Cardiac muscle cell (in vitro differentiated cells and primary cell): ENCODE measurements around the gene NUMB. TPM values are rescaled to one million over a fixed set of nuclear protein-coding genes. Genes with fewer than 3 reads are reported as not detected.

Experiments
- DNase-seq, 2 donors: peaks; one replicate each; pipeline versions ENCODE4 v3.0.0 to v3.0.0-alpha.2; 2010 to 2017; ENCODE audit warnings: low read depth in 1 of 2, low spot score in 1 of 2
- H3K27ac ChIP-seq: fragments of 200-600 bp; sonication (generic); 2 replicates; pipeline ENCODE4 v1.5.1; 2016
- H3K27me3 ChIP-seq: fragments of 200-600 bp; sonication (generic); 2 replicates; pipeline ENCODE4 v1.6.0; 2016; ENCODE audit warnings: control low read depth
- H3K36me3 ChIP-seq: fragments of 200-600 bp; sonication (generic); 2 replicates; pipeline ENCODE4 v1.5.1; 2016; ENCODE audit warnings: control low read depth
- H3K4me1 ChIP-seq: fragments of 200-600 bp; sonication (generic); 2 replicates; pipeline ENCODE4 v1.8.1; 2017; ENCODE audit warnings: low read depth, mild to moderate bottlenecking, mixed run types
- H3K4me3 ChIP-seq: fragments of 200-600 bp; sonication (generic); 2 replicates; pipeline ENCODE4 v1.5.1; 2016; ENCODE audit warnings: mild to moderate bottlenecking
- H3K9me3 ChIP-seq: fragments of 200-600 bp; sonication (generic); 2 replicates; pipeline ENCODE4 v1.5.1; 2017; ENCODE audit warnings: low read depth, mild to moderate bottlenecking, control low read depth
- polyA plus RNA-seq: library from polyadenylated mRNA; unstranded; fragments of >200 nt; fragmentation: Nextera tagmentation; extraction: Ambion mirVana; gene quantifications from 2 replicates; pipeline ENCODE4 v1.2.1, GENCODE V29; 2016
- total RNA-seq: library from RNA; depleted of rRNA; stranded (reverse); fragments of >200 nt; gene quantifications from 2 replicates; pipeline ENCODE4 v1.2.3, GENCODE V29; 2016
- TF ChIP-seq, protein P1 (sequence below): IDR thresholded peaks from 2 replicates; pipeline ENCODE4 v1.5.1; 2012; ENCODE audit warnings: low read depth, mild to moderate bottlenecking, low read length

Gene NUMB
- total and polyA plus RNA-seq, 2 experiments from 2014 or later, result 35.6 to 68.5 TPM

DNA sequence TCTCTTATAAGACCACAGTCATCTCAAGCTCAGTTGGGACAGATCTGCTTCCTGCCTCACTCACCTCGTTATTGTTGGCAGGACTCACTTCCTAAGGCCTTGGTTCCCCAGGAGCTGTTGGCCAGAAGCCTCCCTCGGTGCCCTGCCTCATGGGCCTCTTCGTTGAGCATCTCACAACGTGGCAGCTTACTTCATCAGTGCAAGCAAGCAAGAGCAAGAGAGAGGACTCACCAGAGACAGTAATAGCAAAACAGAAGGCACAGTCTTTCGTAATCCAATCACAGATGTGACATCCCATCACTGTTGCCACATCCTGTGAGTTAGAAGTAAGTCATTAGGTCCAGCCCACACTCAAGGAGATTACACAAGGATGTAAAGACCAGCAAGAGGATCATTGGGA is 5.1 kb upstream of the NUMB start:
- no peak overlapping the region for H3K27ac ChIP-seq
- H3K36me3 ChIP-seq, result no peaks in the 10 kb centered on the region
- TF ChIP-seq, protein P1, sequence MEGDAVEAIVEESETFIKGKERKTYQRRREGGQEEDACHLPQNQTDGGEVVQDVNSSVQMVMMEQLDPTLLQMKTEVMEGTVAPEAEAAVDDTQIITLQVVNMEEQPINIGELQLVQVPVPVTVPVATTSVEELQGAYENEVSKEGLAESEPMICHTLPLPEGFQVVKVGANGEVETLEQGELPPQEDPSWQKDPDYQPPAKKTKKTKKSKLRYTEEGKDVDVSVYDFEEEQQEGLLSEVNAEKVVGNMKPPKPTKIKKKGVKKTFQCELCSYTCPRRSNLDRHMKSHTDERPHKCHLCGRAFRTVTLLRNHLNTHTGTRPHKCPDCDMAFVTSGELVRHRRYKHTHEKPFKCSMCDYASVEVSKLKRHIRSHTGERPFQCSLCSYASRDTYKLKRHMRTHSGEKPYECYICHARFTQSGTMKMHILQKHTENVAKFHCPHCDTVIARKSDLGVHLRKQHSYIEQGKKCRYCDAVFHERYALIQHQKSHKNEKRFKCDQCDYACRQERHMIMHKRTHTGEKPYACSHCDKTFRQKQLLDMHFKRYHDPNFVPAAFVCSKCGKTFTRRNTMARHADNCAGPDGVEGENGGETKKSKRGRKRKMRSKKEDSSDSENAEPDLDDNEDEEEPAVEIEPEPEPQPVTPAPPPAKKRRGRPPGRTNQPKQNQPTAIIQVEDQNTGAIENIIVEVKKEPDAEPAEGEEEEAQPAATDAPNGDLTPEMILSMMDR, result no peak
- peaks cover 46% of the 10 kb centered on the region for H3K4me1 ChIP-seq
- no peak overlapping the region for H3K4me3 ChIP-seq
- no peaks in the 10 kb centered on the region for H3K9me3 ChIP-seq
- no peaks in the 10 kb centered on the region for H3K27me3 ChIP-seq
- DNase-seq, result peak in 1 of 2 donors; percentile 93

DNA sequence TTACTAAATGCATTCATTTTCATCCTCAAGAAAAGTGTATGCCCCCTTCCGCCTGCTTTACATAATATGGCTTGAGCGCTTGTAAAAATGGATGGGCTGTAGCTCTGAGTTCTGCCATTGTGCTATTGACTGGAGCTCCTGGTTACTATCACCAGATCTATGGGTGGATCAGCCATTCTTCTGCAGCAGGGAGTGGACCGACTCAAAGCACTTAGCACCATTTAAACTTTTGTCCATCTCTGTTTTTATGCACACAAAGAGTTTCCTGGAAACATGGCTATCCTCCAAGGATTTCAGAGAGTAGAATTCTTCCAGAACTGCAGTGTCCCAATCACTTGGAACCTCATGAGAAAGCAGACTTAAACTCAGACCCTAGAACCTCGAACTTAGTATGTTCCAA is 4.5 kb upstream of the NUMB start:
- Histone ChIP-seq H3K36me3 (no peaks in the 10 kb centered on the region), H3K9me3 (no peaks in the 10 kb centered on the region), H3K4me1 (peaks cover 40% of the 10 kb centered on the region), H3K27ac (peak overlapping the region; percentile 87), H3K4me3 (no peak overlapping the region), H3K27me3 (no peaks in the 10 kb centered on the region)
- peak in 1 of 2 donors; percentile 68 for DNase-seq
- TF ChIP-seq, protein P1, result no peak

DNA sequence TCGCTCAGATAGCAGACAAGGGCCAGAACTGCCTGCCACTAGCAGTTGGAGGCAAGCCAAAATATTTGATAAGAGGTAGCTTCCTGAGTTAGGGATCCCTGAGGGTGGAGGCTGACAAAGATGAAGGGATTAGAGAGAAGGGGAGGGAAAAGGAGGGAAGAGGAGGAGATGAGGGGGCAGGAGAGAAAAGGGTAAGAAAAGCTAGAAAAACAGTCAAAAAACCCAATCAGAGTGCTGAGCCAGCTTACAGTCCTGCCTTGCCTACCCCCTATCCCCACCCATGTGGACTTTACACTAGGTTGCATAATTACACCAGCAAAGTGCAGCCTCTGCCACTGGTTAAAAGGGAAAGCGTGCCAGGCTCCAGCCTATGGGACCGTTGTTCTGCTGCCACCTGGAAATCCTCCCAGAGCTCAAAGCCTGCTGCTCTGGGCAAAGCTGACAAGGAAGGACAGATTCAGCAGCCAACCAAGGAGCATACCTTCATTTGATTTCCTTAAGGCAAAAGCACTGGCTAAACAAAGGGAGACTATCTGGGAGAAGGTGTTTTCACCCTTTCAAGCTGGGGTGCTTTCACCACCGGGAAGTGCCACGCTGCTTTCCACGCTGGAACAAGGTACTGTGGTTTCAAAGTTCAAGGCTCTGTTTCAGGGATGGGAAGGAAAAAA is 3.8 kb upstream of the NUMB start:
- Histone ChIP-seq H3K9me3 (no peaks in the 10 kb centered on the region), H3K4me1 (peaks cover 39% of the 10 kb centered on the region), H3K4me3 (no peak overlapping the region), H3K27ac (peak overlapping the region; percentile 87), H3K27me3 (no peaks in the 10 kb centered on the region), H3K36me3 (no peaks in the 10 kb centered on the region)
- DNase-seq, result peak; percentile 68 to 75
- TF ChIP-seq, protein P1, result no peak

GRCh38 chr14:73461478-73462047 is 3.2 kb upstream of the NUMB start:
- TF ChIP-seq, protein P1, result no peak
- Histone ChIP-seq H3K27ac (peak overlapping the region; percentile 87), H3K36me3 (no peaks in the 10 kb centered on the region), H3K27me3 (no peaks in the 10 kb centered on the region), H3K9me3 (no peaks in the 10 kb centered on the region), H3K4me3 (no peak overlapping the region), H3K4me1 (peaks cover 46% of the 10 kb centered on the region)
- DNase-seq, result no peak

DNA sequence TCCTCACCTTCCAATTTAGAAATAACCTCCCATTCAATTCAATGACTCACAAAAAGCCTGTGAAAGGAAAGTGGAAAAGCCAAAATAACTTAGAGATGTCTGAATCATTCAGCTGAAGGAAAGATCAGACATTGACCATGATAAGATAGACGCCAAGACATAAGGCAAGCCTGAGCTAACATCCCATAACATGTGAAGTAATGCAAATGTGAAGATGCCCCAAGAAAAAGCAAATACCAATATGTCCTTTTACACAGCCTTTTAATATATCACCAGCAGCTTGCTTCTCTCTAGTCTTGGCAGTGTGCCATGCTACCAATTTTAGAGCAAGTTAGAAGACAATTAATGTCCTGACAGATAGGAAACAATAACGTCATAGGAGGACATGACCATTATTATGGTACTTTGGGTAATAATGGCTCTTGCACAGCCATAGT is 2.4 kb upstream of the NUMB start:
- H3K27ac ChIP-seq, result peak overlapping the region; percentile 53
- H3K27me3 ChIP-seq, result no peaks in the 10 kb centered on the region
- H3K9me3 ChIP-seq, result no peaks in the 10 kb centered on the region
- TF ChIP-seq, protein P1, result no peak
- peak in 1 of 2 donors; percentile 74 for DNase-seq
- no peak overlapping the region for H3K4me3 ChIP-seq
- no peaks in the 10 kb centered on the region for H3K36me3 ChIP-seq
- H3K4me1 ChIP-seq, result peaks cover 50% of the 10 kb centered on the region
